ENCODE measurements around the gene CD28. TPM values are rescaled to one million over a fixed set of nuclear protein-coding genes. Genes with fewer than 3 reads are reported as not detected.

Gene CD28
- total RNA-seq, 2 donors from 2014 or later = 0.52 TPM; not detected in 1

DNA sequence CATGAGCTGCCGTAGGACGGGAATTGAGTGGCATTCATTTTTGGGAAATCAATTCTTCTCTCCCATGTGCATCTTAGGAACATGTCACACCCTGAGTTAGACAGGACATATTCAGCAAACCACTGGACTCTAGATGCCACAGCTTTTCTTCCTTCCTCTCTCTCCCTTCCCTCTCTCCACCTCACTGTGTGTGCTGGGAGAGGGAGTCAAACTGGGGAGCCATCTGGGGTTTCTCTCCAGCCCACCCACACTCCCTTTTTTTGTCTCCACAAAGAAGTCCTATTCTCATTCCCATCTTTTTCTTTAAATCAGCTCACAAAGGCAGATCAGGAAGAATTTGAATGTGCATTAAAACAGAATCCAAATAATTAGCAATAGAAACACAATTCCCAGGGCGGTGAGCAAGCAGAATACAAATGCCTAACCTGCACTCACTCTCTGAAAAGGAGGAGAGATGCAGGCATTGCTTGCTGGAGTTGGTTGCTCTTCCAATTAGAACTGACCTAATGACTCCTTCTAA is 15.4 kb downstream of the CD28 start:
- H3K4me3 ChIP-seq = no peak overlapping the region
- H3K4me1 ChIP-seq = no peaks in the 10 kb centered on the region
- no peak for ATAC-seq
- H3K27ac ChIP-seq = no peak overlapping the region
- intact Hi-C loops (cut with DNase I) = no loop called here
- DNase-seq = no peak
- H3K27me3 ChIP-seq = no peaks in the 10 kb centered on the region
- no peaks in the 10 kb centered on the region for H3K36me3 ChIP-seq (replicated peaks in 1 of 2; ENCODE audit: insufficient read depth in 1 of 2, low read depth in 2 of 2)
- H3K9me3 ChIP-seq = no peaks in the 10 kb centered on the region
- WGBS, 2 donors = 88 to 92% methylated on average over 3 of the region's 3 CpGs
- TF ChIP-seq, protein P1, sequence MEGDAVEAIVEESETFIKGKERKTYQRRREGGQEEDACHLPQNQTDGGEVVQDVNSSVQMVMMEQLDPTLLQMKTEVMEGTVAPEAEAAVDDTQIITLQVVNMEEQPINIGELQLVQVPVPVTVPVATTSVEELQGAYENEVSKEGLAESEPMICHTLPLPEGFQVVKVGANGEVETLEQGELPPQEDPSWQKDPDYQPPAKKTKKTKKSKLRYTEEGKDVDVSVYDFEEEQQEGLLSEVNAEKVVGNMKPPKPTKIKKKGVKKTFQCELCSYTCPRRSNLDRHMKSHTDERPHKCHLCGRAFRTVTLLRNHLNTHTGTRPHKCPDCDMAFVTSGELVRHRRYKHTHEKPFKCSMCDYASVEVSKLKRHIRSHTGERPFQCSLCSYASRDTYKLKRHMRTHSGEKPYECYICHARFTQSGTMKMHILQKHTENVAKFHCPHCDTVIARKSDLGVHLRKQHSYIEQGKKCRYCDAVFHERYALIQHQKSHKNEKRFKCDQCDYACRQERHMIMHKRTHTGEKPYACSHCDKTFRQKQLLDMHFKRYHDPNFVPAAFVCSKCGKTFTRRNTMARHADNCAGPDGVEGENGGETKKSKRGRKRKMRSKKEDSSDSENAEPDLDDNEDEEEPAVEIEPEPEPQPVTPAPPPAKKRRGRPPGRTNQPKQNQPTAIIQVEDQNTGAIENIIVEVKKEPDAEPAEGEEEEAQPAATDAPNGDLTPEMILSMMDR (IDR thresholded peaks at IDR 0.05) = no peak
- TF ChIP-seq POLR2A (IDR thresholded peaks at IDR 0.05) = no peak

DNA sequence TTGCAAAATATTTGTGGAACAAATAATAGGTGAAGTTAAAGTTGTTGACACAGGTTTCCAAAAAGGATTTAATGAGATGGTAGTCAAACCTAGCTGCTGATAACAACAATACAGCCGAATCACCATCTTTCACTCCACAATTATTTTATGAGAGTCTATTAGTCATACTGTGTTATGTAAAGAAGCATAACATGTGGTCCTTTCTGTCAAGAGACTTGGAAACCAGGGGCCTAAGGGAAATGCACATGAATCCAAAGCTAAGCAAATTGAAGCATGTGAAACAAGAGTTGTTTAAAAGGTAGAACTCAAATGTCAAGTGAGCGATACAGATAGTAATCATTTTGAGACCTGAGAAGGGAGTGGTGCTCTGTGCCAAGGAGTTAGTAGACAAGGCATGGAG is 16.0 kb downstream of the CD28 start:
- 64 to 69% methylated on average over 2 of the region's 2 CpGs for WGBS, 2 donors
- no peak overlapping the region for H3K4me3 ChIP-seq
- no peaks in the 10 kb centered on the region for H3K27me3 ChIP-seq
- no peaks in the 10 kb centered on the region for H3K4me1 ChIP-seq
- H3K36me3 ChIP-seq (replicated peaks in 1 of 2; ENCODE audit: insufficient read depth in 1 of 2, low read depth in 2 of 2) = no peaks in the 10 kb centered on the region
- DNase-seq = no peak
- TF ChIP-seq POLR2A (IDR thresholded peaks at IDR 0.05) = no peak
- TF ChIP-seq, protein P1 (IDR thresholded peaks at IDR 0.05) = no peak
- no peak overlapping the region for H3K27ac ChIP-seq
- no peaks in the 10 kb centered on the region for H3K9me3 ChIP-seq
- no peak for ATAC-seq
- intact Hi-C loops (cut with DNase I) = no loop called here

DNA sequence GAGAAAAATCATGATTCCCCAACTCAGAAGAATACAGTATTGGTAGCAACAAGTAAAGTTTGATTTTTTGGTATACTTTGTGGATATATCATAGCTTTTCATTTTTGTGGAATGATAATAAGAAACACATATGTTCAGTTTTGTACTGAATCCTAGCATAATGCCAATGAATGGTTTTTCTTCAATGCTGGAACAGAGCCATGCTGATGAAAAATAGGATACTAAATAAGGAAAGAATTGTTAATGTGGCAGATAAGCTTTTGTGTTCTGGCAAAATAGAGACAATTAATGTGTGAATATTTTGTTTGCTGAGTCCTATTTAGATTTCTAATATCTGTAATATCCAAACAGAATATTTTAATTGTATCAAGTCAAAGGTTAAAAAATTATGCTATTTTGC is 21.9 kb downstream of the CD28 start:
- H3K27me3 ChIP-seq = no peaks in the 10 kb centered on the region
- H3K27ac ChIP-seq = no peak overlapping the region
- intact Hi-C loops (cut with DNase I) = no loop called here
- no peaks in the 10 kb centered on the region for H3K36me3 ChIP-seq (replicated peaks in 1 of 2; ENCODE audit: insufficient read depth in 1 of 2, low read depth in 2 of 2)
- TF ChIP-seq POLR2A (IDR thresholded peaks at IDR 0.05) = no peak
- TF ChIP-seq, protein P1 (IDR thresholded peaks at IDR 0.05) = no peak
- DNase-seq = no peak
- H3K9me3 ChIP-seq = no peaks in the 10 kb centered on the region
- no peak for ATAC-seq
- no peaks in the 10 kb centered on the region for H3K4me1 ChIP-seq
- H3K4me3 ChIP-seq = no peak overlapping the region

DNA sequence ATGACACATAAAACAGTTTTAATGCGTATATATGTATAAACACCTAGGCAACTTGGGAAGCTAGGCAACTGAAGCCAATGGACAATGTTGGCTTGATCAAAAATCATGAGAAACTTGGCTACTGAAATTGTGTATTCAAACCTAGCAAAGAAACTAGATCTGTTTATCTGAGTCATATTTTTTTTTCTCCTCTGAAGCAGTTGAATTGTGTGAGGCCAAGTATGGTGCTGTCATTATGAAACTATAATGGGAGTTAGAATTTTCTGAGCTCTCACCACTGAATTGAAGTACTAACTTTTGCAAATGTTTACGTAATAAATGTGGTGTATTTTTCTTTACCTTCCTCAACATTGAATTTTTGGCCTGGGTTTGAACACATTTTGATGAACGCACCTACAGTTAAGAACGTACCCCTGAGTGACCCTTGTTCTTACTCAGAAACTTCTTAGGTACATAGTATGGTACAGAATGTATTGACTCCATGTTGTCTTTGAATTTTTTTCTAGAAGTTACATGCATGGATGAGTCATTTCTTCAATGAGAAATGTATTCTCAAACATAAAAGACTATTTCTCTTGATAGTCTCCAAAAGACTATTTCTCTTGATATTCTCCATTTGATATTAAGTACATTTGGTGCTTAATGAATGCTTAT is 23.8 kb downstream of the CD28 start:
- Histone ChIP-seq H3K4me3 (no peak overlapping the region), H3K9me3 (no peaks in the 10 kb centered on the region), H3K27ac (no peak overlapping the region), H3K27me3 (no peaks in the 10 kb centered on the region), H3K4me1 (no peaks in the 10 kb centered on the region), H3K36me3 (replicated peaks in 1 of 2; ENCODE audit: insufficient read depth in 1 of 2, low read depth in 2 of 2) (no peaks in the 10 kb centered on the region)
- ATAC-seq (no peak), DNase-seq (no peak)
- intact Hi-C loops (cut with DNase I) = no loop called here
- 92% methylated on average over 4 of the region's 4 CpGs for WGBS, 2 donors
- TF ChIP-seq POLR2A (IDR thresholded peaks at IDR 0.05) = no peak
- TF ChIP-seq, protein P1 (IDR thresholded peaks at IDR 0.05) = no peak

DNA sequence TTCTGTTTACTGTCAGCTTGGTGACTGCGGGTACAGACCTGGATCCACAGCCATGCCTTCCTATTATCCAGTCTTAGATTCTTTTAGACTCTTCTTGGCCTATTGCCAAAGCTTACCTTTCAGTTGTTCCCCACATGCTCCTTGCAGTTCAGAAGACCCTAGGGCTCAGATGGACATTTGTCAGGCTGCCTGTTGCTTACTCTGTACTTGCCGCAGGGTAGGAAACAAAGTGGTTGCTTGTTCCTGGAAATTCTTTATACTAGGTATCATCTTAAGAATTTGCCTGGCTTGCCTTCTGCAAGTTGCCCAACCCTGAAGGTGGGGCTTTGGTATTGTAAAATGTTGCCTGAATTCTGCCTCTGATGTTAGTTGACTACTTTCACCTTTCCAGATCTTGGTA is 24.4 kb downstream of the CD28 start:
- WGBS, 2 donors = 81 to 90% methylated on average over 2 of the region's 2 CpGs
- Histone ChIP-seq H3K27me3 (no peaks in the 10 kb centered on the region), H3K9me3 (no peaks in the 10 kb centered on the region), H3K36me3 (replicated peaks in 1 of 2; ENCODE audit: insufficient read depth in 1 of 2, low read depth in 2 of 2) (no peaks in the 10 kb centered on the region), H3K4me1 (no peaks in the 10 kb centered on the region), H3K27ac (no peak overlapping the region), H3K4me3 (no peak overlapping the region)
- no peak for DNase-seq
- TF ChIP-seq, protein P1 (IDR thresholded peaks at IDR 0.05) = no peak
- no peak for TF ChIP-seq POLR2A (IDR thresholded peaks at IDR 0.05)
- intact Hi-C loops (cut with DNase I) = no loop called here
- ATAC-seq = no peak
